Activated CD4-positive, alpha-beta T cell treated with anti-CD3 and anti-CD28 coated beads, Interleukin-10, Interleukin-2, amounts not matched to agents 100 ng/mL and 50 ng/mL, durations not matched to agents 16 hours and 8 hours (primary cell): ENCODE results near the gene ACSS1.

Experiments
- DNase-seq: peaks from one replicate; pipeline ENCODE4 v3.0.0-alpha.2; 2020

ACSS1 gene

DNA sequence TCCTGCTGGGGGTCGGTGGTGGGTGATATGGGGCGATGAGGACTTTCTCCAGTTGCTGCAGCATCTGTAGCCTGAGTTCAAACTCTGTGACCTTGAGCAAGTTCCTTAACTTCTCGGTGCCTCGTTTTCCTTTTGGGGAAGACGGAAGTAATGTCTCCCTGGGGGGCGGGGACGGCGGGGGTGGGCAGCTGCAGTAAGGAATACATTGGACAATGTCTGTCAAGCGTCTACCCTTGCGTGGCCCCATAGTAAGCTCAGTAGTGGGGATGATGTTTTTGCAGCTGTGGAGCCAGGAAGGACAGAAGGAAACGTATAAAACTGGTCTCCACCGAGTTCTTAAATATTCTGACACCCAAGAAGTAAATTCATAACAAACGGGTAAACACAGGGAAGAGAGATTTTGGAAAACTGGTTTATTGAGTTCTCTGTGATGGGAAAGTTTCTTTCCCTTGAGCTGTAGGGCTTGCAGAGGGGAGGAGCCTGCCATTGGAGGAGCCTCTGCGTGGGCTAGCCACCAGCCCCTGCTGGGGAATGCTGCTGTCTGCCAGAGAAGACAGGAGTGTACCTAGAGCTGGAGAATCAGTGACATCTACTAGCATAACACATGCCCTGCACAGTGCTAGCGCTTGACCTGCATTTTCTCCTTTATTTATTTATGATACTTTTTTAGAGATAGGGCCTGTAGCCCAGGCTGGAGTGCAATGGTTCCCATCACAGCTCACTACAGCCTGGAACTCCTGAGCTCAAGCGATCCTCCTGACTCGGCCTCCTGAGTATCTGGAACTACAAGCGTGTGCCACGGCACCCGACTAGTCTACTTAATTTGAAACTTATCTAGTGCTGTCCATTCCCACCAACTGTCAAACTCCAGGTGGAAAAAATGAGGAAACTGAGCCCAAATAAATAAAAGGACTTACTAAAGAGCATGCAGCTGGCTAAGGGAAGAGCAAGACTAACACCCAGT is 1.2 kb upstream of the ACSS1 start:
- DNase-seq, result no peak

DNA sequence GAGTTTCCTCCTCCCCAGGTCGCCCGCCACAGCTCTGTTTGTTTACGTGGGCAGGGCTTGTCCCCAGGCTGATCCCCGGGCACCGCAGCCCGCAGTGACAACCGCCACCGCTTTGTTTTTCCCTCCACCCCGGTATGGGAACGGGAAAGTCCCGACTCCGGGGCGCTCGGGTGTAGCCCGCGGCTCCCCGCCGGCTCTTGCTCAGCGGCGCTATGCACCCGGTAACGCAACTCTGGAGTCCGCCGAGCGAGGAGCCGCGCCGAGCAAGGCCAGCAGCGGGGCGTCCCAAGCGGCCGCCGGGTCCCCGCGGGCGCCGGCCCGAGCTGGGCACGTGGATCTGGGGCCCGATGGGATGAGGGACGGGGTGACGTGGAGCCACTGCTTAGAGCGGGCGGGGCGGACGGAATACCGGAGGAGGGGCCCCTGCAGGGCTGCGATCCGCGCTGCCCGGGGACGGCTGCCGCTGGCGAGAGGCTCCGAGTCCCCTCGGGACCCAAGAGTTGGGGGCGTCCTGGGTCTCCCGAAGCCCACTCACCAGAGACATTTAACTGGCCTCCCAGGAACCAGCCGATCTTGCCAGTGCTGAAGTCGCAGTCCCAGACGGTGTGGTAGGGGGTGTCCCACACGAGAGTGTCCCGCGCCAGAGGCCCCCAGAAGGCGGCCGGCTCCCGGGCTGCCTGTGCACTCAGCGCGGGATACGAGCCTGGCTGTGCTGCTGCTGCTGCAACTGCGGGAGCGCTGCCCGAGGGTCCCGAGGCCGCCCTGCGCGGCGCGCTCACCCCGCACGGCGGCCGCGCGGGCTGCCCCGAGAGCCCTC is 497 bp downstream of the ACSS1 start:
- peak; percentile 79 for DNase-seq

DNA sequence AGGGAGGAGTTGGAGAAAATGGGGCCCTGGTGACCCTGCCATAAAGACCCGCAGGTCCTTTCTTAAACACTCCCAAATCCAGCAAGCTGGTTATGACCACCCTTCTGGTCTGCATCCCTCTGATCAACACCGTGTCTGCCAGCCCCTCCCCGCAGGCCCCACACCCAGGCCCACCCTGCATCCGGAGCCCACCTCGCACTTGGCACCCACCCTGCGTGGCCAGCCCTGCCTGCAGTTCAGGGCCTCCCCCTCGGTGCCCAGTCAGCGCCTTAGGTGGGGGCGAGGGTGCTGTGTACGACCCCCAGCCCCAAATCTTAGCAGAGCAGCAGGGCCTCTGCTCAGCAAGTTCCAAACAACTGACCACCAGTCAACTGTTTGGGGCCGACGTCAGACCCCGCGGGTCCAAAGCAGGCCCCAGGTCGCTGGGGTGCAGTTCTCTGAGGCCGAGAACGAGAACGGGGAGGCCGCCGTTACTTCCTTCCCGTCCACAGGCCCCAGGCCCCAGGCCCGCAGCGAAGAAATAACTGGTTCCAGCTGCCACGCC is 1.2 kb downstream of the ACSS1 start:
- no peak for DNase-seq

DNA sequence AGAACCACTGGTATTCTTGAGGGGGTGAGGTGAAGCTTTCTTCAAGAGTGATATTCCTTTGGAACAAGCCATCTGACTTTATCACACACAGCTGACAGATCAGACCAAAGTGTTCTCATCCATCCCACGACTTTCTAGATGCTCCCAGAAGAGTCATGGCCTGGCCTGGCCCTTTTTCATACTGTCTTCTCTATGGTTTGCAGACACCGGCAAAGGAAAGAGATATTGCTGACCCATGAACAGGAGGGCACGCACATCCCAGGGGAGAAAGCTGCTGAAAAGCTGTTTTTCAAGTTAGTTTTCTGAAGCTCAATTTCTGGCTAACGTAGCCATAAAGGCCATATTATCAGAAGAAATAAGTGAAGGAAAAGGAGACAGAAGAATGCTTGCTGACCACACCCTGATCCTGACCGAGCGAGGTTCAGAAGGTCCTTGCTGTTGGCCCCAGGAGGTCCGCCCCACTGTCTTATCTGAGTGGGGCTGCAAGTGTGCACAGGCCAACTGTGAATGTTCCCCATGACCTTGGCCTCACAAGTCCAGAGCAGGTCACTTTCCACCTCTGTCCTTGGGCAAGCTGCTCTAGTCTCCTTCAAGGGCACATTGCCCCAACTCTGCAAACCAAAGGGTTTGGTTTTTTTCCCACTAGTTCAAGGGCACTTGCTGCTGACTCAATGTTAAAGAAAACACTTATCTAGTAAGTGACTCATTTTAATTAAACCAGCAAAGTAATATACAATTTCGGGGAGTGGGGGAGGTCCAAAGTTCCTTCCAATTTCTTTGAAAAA is 2.0 kb downstream of the ACSS1 start:
- peak; percentile 17 for DNase-seq

DNA sequence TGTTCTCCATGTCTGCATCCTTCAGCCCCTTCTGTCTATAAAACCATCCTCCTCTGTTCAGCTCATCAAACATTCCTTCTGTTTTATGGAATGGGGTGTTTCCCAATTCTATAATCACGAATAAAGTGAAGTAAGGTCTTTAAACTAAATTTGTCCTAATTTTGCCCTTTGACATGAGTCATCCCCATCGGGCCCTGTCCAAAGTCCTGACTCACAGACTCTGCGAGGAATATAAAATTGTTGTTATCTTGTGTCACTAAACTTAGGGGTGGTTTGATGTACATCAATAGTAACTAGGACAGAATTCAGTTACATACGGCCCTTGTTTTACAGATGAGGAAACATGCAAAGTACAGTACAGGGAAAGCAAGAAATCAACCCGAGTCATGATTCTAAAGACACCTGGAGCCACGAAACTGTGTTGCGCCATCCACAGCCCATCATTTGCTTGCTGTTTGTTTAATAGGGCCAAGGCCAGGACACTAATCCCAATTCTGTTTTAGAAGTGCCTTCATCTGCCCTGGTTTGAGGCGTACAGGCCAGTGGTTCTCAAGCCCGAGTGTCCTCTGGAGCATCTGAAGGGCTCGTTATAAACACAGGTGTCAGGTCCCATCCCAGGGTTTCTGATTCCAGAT is 2.8 kb downstream of the ACSS1 start:
- no peak for DNase-seq

DNA sequence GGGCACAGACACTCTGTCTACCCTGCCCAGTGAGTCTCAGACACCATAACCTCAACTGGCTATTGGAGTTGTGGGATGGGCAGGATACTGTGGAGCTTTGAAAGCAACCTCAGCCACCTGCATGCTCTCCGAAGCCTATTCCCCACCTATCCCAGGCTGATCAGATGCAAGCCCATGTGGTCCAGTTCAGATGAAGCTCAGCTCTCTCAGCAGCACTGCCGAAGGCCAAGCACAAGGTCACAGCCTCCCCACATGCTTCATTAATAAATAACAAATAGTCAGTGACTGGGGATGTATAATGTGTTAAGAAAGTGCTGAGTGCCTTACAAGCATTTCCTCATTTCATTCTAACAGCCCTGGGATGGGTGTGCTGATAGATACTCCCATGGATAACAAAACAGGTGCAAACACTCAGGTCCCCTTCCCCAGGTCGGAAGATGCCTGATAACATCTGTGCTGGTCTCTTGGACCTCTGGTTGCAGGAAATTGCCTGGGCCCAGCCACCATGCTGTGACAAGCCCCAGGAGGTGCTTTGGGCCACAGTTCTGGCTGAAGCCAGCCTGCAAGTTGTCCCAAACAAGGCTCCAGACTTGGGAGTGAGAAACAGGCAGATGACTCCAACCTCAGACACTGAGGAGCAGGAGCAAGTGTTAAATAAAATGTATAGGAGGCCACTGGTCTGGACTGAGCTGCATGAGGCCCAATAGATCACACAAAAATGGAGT is 3.7 kb downstream of the ACSS1 start:
- no peak for DNase-seq

DNA sequence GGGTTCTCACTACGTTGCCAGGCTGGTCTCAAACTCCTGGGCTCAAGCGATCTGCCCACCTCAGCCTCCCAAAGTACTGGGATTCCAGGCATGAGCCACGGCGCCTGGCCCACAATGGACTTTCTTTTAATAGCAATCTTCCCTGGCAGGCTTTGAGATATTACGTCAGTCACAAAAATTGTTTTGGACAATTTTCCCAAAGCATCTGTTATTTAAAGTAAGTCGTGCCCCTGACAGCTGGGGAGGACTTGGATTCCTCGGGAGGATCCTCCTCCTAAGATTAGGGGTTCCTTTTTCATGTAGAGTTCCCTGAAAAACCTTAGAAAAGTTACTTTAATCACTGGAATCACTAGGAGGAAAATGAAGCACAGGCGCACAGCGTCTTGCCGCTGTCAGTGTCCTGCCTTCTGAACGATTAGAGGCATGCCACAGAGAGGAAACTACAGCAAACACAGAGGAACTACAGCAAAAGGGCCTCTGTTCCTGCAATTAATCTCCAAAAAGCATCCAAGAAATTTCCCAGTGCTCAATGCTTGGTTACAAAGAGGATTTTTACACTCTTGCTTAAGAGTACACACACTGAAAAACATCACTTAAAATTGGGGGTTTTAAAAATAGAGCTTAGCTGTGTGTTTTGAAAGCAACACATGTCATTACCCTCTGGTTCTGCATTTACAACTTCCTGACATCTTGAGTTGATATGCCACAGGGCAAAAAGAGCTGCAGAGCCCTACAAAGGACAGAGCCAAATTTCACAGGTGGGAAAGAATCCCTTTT is 4.5 kb downstream of the ACSS1 start:
- no peak for DNase-seq

DNA sequence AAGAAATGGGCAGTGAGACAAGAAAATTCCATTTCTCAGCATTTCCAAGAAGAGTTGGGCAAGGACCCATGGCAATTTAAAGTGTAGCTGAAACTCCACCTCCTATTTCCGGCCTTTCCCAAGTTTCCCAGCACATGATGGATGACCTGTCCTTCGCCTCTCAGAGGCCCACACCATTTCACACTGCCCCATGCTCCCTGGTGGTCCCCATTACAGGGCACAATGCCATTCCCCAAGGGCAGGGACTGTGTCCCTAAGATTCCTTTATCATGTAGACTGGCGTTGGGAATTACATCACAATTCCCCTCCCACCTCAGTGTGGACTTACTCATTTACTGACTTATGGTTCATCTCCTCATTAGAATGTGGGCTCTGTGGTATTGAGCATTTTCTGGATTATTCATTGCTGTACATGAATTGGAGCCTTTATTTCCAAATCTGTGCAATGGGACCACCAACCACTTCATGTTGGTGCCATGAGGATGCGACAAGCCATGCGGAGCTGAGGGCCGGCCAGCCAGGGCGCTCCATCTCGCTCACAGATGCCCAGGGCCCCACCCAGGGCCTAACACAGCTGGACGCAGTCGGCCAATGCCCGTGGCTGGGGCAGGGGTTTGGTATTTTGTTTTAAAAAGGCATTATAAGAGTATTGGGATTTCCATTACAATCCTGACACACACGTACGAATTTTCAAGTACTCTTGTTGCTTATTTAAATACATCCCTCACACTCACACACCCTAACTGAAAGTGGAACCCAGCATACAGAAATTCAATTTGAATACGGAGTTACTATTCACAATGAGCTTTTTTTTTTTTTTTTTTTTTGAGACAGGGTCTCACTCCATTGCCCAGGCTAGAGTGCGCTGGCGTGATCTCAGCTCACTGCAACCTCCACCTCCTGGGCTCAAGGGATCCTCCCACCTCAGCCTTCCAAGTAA is 5.4 kb downstream of the ACSS1 start:
- peak; percentile 15 for DNase-seq

DNA sequence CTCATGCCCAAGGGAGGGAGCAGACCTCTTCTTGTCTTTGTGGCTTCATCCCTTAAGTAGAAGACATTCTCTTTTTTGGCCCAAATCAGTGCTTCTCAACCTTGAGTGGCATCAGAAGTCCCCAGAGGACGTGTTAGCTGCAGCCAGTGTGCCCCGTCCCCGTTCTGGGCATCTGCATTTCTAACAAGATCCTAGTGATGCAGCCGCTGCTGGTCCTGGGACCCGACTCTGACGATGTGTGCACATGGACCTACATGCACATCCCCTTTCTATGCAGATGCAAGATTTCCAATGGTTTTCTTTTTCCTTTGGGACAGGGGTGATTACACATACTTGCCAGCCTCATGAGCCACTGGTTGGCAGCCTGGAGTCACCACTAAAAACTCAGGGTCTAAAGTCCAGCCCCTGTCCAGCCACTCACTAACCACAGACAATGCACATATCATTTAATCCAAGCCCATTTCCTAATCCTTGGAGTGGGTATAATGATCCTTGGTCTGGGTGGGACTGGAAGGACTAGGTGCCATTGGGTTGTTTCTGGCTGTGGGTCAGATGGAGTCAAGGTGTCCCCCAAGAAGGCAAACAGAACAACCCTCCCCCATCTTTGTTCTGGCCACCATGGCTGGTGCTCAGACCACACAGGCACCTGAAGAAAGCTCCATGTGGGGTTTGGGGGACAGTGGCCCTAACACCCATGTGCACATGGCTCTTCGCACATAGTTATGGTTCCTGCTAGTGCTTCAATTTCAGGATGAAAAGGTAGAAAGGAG is 6.4 kb downstream of the ACSS1 start:
- no peak for DNase-seq

DNA sequence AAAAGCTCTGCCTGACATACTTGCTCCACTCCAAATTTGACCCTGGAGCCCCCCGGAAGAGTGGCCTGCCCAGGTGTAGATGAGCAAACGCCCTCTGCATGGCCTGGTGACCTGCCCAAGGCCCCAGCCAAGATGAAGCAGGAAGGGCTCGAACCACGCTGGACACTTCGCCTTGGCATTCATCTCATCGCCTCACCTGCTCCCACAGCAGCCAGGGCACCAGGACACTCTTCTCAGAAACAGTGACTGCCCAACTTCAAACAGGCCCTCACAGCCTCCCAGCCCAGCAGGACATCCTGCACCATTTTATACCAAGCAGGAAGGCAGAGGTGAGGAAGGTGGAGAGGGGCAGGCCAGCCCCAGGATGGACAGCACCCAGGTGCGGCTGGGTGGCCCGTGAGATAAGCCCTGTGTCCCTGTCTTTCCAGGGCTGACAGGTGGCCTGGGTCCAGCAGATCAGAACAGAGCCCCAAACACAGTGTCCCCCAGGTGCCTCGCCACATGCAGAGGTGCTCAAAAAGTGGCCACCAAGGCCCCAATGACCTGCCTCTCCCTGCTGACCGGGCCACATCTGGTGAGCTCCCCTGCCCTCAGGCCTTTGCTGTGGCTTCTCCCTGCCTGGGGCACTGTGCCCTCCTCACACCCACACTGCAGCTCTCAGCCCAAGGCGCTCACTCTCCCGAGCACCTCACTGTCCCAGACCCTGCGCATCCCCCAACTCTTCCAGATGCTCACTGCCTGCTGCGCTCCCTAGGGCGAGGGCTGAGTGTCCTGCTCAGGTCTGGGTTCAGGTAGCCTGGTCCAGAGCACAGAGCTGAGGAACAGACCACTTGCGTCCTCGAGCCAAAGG is 7.2 kb downstream of the ACSS1 start:
- no peak for DNase-seq

DNA sequence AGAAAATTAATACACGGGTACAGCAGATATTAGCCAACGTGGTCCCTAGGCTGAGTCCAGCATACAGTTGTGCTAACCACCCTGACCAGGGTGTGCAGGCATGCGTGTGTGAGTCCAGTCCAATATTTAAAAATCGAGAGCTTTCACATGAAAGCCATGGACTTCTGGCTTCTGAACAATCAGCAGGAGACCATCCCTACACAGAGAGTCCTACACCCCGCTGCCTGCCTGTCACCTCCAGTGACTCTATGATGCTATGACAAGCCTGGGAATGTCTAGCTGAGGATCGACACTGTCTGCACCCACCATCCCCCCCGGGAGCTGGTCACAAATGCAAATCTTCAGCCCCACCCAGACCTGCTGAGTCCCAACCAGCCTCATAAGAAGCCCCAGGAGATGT is 7.9 kb downstream of the ACSS1 start:
- no peak for DNase-seq

DNA sequence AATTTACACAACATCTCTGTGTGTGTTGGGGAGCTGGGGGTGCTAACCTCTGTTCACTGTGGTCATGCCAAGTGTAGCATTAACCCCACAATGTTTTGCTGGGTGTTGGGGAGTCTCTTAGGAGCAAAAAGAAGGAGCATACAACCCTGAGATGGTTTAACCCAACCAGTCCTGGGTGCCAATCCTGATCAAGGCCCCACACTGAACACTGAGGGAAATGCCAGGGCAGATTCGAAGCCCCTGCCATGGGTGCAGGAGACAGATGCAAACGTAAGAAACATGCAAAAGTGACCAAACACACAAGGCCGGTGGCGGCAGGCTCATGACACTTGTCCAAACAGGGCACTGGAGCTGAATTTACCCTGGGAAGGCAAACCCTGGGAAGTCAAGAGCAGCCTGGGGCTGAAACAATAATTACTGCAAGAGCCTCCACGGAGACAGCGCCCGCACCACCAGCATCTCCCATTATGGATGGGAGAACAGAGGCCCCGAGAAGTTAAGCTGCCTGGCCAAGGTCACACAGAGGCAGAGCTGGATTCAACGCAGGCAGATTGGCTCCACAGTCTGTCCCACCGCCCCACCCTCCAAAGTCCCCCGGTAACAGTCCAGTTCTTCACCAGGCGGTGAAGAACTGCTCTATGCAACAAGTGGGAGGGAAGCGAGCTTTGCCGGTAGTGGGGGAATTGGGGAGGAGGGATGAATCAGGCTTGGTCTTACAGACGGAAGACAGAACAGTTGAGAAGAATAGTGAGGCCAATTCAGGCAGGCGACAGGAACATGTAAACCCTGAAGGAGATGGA is 8.5 kb downstream of the ACSS1 start:
- DNase-seq, result no peak

DNA sequence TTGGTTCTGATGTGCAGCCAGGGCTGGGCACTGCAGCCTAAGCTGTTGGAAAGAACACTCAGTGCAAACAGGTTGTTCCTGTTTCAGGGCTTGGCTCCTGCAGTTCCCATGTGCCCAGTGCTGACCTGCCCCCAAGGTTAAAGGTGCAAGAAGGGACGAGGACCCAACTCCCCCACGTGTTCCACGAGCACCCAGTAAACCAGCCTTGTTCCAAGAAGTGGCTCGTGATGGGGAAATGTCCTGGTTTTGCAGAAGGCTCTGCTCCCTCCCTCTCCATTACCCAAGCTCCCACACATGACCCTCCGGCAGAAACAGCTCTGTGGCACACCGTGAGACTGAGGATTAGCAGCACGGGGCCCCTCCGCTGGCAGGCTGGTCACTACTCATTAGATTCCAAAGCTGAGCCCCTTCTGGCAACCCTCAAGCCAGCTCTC is 9.4 kb downstream of the ACSS1 start:
- no peak for DNase-seq

DNA sequence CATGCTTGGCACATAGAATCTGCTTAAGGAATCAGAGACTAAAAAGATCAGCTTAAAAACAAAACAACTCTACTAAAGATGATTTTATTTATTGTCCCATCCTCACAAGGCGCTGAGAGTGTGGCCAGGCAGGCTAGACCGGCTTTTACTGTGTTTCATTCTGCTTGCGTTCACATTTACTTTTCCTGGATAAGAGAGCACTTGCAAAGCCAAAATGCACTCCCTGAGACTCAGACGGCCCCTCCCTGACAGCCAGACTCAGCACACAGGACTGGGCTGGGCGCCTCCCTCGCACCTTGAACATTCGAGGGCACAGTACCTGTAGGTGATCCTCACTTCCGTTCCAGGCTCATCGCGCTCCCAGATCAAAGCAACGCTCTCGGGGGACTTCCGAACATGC is 10.2 kb downstream of the ACSS1 start:
- DNase-seq, result no peak

DNA sequence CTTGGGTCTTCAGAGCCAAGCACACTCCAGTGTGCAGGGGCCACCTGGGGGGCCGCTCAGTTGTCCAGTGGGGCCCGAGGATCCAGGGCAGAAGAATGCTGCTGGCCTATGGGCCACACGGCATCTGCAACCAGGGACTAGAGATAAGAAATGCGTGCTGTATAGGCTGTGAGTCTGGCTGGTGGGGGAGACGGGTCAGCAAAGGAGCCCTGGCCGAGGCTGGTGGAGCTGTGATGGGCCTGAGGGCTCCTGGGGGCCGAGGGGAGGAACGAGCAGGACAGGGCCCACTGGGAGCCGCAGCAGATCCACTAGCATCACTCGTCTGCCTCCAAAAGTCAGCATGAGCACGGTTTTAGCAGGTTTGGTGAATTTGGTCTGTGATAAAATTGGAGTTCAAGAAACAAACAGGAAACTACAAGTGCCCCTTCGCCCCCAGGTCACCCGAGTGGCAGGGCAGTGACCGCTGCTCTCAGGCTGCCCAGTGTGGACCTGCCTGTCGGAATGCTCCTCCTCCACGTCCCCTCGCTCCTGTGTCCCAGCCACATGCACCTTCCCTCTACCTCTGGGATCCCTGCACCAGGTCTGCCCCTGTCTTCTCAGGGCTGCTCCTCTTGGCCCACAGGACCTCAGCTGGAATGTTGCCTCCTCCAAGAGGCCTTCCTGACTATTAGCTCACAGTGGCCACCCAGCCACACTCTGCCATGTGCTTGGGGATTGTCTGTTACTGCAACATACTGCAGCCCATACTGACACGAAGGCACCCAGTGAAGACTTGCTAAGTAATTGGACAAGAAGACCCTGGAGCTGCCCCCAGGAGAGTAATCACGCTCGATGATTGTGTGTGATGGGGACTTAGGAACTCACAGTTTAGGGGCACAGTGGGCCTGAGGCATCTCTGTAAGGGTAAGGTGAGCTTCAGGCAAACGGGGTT is 10.9 kb downstream of the ACSS1 start:
- no peak for DNase-seq

DNA sequence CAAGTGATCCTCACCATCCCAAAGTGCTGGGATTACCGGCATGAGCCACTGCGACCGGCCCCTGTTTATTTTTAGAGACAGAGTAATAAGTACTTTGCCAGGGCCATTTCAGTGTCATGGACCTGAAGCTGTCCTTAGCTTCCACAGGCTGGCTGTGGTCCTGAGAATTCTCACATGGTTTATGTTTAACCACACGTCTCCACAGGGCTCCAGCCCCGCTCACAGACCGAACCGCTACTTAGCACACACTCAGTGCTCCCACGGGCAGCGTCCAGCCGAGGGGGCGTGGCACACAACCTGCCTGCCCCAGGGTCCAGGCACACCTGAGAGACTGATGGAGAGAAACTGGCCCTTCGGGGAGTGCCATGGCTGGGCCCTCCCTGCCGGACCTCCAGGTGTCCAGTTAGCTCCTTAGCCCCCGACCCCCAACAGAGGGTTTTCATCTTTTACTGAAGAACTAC is 11.7 kb downstream of the ACSS1 start:
- no peak for DNase-seq
